K562 (cell line): ENCODE measurements around the gene TEDC1. TPM values are rescaled to one million over a fixed set of nuclear protein-coding genes. Genes with fewer than 3 reads are reported as not detected.

Experiments used
- BRD4 ChIP-seq: fragments of 200-600 bp; sonication (generic); IDR thresholded peaks from 2 replicates; pipeline ENCODE4 v1.6.1; 2017; ENCODE audit warnings: inconsistent platforms
- CREBBP ChIP-seq: IDR thresholded peaks from one replicate; pipeline ENCODE4 v1.6.1; 2012; ENCODE audit warnings: low read depth, mild to moderate bottlenecking, control low read depth, inconsistent platforms, low read length
- ERF ChIP-seq: fragments of 450-650 bp; formaldehyde crosslinking; IDR thresholded peaks from 2 replicates; pipeline ENCODE4 v1.4.0; 2020; ENCODE audit warnings: mild to moderate bottlenecking, mixed read lengths
- HMG20A ChIP-seq: fragments of 450-650 bp; formaldehyde crosslinking; conservative IDR thresholded peaks from 2 replicates; pipeline ENCODE4 v1.4.0; 2020; ENCODE audit warnings: mild to moderate bottlenecking, mixed read lengths
- KDM4B ChIP-seq, 2 experiments: fragments of 450-650 bp in 1 of 2; sonication (generic) in 1 of 2; IDR thresholded peaks; 2 replicates each; pipeline ENCODE4 v1.6.1; 2016 to 2017; ENCODE audit warnings: borderline replicate concordance in 2 of 2, antibody characterized with exemption in 1 of 2, low read depth in 1 of 2, mild to moderate bottlenecking in 1 of 2
- MED1 ChIP-seq: sonication (generic); formaldehyde crosslinking; IDR thresholded peaks from 2 replicates; pipeline ENCODE4 v1.8.1; 2023; ENCODE audit warnings: missing genetic modification reagents, borderline replicate concordance
- PHB2 ChIP-seq: fragments of 450-650 bp; IDR thresholded peaks from 2 replicates; pipeline ENCODE4 v1.6.1; 2017; ENCODE audit warnings: low read depth
- SAFB2 ChIP-seq: fragments of 200-400 bp; formaldehyde crosslinking; IDR thresholded peaks from 2 replicates; pipeline ENCODE4 v1.6.1; 2018; ENCODE audit warnings: borderline replicate concordance, low read length, low read depth, moderate library complexity; ENCODE audit not compliant: severe bottlenecking
- SMARCA5 ChIP-seq: fragments of 450-650 bp; IDR thresholded peaks from 2 replicates; pipeline ENCODE4 v1.6.1; 2016
- SPI1 ChIP-seq: IDR thresholded peaks from 2 replicates; pipeline ENCODE4 v1.6.1; 2011; ENCODE audit warnings: low read depth, low read length, control low read depth, borderline replicate concordance
- TRIM24 ChIP-seq, 2 experiments: fragments of 450-650 bp; IDR thresholded peaks; 2 replicates each; pipeline ENCODE4 v1.6.1; 2016
- XRCC4 ChIP-seq: IDR thresholded peaks from one replicate; pipeline ENCODE4 v1.6.1; 2011; ENCODE audit not compliant: insufficient read depth, insufficient read length; ENCODE audit errors: extremely low read depth
- ZBTB33 ChIP-seq: sonication (generic); formaldehyde crosslinking; IDR thresholded peaks from 2 replicates; pipeline ENCODE4 v1.8.1; 2023; ENCODE audit warnings: mild to moderate bottlenecking, missing genetic modification reagents
- ZNF134 ChIP-seq: fragments of 250-450 bp; sonication (Bioruptor Pico); conservative IDR thresholded peaks from 2 replicates; pipeline ENCODE4 v1.4.0; 2020
- ZNF3 ChIP-seq: fragments of 250-450 bp; sonication (Bioruptor Pico); IDR thresholded peaks from 2 replicates; pipeline ENCODE4 v1.5.0; 2021; ENCODE audit warnings: mild to moderate bottlenecking, moderate library complexity
- ZNF347 ChIP-seq: fragments of 450-650 bp; formaldehyde crosslinking; IDR thresholded peaks from 2 replicates; pipeline ENCODE4 v1.4.0; 2020; ENCODE audit warnings: low read depth, mild to moderate bottlenecking, moderate library complexity
- ZNF57 ChIP-seq: fragments of 450-650 bp; formaldehyde crosslinking; IDR thresholded peaks from 2 replicates; pipeline ENCODE4 v1.4.0; 2020; ENCODE audit warnings: mild to moderate bottlenecking, moderate library complexity
- ZNF644 ChIP-seq: fragments of 200-800 bp; sonication (Bioruptor generic); IDR thresholded peaks from 2 replicates; pipeline ENCODE4 v1.6.1; 2016; ENCODE audit warnings: low read depth, missing genetic modification characterization, missing compliant biosample characterization
- ZNF717 ChIP-seq: fragments of 250-450 bp; sonication (Bioruptor Pico); IDR thresholded peaks from 2 replicates; pipeline ENCODE4 v1.5.0; 2021
- polyA plus RNA-seq, 8 experiments: library from polyadenylated mRNA; depleted of rRNA in 4 of 8; stranded (reverse) in 5 of 8; unstranded in 3 of 8; fragments of >200 nt; fragmentation: Nextera tagmentation in 2 of 8; fragmentation: Illumina TruSeq in 1 of 8; extraction: Ambion mirVana in 2 of 8; extraction: Trizol in 1 of 8; gene quantifications; 2 replicates each; pipeline versions ENCODE4 v1.2.1 to v1.2.3, GENCODE V29; 2011 to 2014; ENCODE audit warnings: inconsistent platforms in 1 of 8, missing spikeins in 1 of 8
- total RNA-seq, 7 experiments: library from RNA; depleted of rRNA in 6 of 7; stranded (reverse); fragments of >200 nt in 6 of 7; fragmentation: Illumina TruSeq in 2 of 7; extraction: Trizol in 2 of 7; gene quantifications; 2 replicates each; pipeline versions ENCODE4 v1.2.1 to v1.2.3, GENCODE V29; 2011 to 2021; ENCODE audit warnings: low replicate concordance in 1 of 7
- TF ChIP-seq, protein P1 (sequence below): fragments of 450-650 bp; formaldehyde crosslinking; IDR thresholded peaks from 2 replicates; pipeline ENCODE4 v1.4.0; 2020; ENCODE audit warnings: mild to moderate bottlenecking, moderate library complexity
- TF ChIP-seq, protein P2 (sequence below): IDR thresholded peaks from 2 replicates; pipeline ENCODE4 v1.6.1; 2011; ENCODE audit warnings: borderline replicate concordance, low read depth, mild to moderate bottlenecking, moderate library complexity, low read length; ENCODE audit not compliant: insufficient read depth, poor library complexity, severe bottlenecking

Gene TEDC1
- total and polyA plus RNA-seq, 9 of the 15 experiments (the other 6 are each of a cell fraction or from before 2014, with no cell fraction given) = 0.21 to 28.3 (median 5.9) TPM

DNA sequence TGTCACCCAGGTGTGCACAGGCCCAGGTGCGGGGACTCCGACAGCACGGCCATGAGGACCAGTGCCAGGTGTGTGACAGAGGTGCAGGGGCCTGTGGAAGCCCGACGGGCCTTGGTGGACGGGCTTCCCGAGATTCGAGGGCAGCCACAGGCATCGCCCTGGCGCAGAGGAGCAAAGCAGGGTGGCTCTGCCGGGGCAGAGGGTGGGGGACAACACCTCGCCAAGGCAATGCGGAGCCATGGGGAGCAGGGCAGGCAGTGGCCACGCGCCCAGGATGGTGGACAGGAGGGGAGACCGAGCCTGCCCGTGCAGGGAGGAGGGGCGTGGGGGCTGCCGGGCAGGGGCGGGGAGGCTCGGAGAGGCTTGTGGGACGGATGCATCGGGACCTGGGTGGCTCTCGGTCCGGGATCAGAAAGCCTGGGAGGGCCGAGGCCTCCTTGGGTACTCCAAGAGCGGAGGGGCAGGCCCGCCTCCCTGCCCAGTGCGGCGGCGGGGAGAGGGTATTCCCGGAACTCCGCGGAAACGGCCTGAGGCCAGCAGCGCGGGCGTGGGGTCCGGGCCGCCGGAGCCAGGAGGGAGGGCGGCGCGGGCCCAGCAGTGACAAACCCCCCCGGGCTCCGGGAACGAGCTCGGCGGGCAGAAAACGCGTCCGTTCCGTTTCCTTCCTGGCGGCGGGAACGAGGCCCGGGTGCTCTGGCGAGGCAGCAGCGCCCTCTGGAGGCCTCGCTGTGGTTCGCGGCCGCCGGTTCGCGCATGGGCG is 37.0 kb downstream of the TEDC1 start (continued):
- TF ChIP-seq SMARCA5 (no peak), ZNF57 (CRISPR knock-in tag) (no peak), KDM4B (IDR thresholded peaks at IDR 0.05; ENCODE audit: borderline replicate concordance in 2 of 2, low read depth in 1 of 2) (no peak), SAFB2 (no peak), XRCC4 (no peak), ZNF134 (no peak), MED1 (CRISPR knock-in tag) (no peak), ZBTB33 (CRISPR knock-in tag) (peak; percentile 80), ZNF347 (CRISPR knock-in tag) (no peak), CREBBP (no peak), ZNF3 (CRISPR knock-in tag) (no peak), PHB2 (no peak), ERF (CRISPR knock-in tag) (no peak), HMG20A (CRISPR knock-in tag) (no peak), ZNF717 (CRISPR knock-in tag) (no peak), TRIM24 (IDR thresholded peaks at IDR 0.05) (no peak), SPI1 (no peak), BRD4 (no peak), ZNF644 (tag) (no peak)
- TF ChIP-seq, protein P1, sequence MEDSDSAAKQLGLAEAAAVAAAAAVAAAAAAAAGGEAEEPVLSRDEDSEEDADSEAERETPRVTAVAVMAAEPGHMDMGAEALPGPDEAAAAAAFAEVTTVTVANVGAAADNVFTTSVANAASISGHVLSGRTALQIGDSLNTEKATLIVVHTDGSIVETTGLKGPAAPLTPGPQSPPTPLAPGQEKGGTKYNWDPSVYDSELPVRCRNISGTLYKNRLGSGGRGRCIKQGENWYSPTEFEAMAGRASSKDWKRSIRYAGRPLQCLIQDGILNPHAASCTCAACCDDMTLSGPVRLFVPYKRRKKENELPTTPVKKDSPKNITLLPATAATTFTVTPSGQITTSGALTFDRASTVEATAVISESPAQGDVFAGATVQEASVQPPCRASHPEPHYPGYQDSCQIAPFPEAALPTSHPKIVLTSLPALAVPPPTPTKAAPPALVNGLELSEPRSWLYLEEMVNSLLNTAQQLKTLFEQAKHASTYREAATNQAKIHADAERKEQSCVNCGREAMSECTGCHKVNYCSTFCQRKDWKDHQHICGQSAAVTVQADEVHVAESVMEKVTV (CRISPR knock-in tag) = 0 out of 2 replicates have a peak, but pooled peaks have one; percentile 30
- TF ChIP-seq, protein P2, sequence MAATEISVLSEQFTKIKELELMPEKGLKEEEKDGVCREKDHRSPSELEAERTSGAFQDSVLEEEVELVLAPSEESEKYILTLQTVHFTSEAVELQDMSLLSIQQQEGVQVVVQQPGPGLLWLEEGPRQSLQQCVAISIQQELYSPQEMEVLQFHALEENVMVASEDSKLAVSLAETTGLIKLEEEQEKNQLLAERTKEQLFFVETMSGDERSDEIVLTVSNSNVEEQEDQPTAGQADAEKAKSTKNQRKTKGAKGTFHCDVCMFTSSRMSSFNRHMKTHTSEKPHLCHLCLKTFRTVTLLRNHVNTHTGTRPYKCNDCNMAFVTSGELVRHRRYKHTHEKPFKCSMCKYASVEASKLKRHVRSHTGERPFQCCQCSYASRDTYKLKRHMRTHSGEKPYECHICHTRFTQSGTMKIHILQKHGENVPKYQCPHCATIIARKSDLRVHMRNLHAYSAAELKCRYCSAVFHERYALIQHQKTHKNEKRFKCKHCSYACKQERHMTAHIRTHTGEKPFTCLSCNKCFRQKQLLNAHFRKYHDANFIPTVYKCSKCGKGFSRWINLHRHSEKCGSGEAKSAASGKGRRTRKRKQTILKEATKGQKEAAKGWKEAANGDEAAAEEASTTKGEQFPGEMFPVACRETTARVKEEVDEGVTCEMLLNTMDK = peak; percentile 20
